COLO668 (cell line): ENCODE measurements around the gene ST8SIA5.
A peak's percentile ranks its signal among the peaks of the same experiment; 100 is the strongest.

Experiments
- DNase-seq: peaks from one replicate; lab custom pipeline; 2025; ENCODE audit not compliant: unreplicated experiment; lab: John Stamatoyannopoulos, UW

Gene ST8SIA5

DNA sequence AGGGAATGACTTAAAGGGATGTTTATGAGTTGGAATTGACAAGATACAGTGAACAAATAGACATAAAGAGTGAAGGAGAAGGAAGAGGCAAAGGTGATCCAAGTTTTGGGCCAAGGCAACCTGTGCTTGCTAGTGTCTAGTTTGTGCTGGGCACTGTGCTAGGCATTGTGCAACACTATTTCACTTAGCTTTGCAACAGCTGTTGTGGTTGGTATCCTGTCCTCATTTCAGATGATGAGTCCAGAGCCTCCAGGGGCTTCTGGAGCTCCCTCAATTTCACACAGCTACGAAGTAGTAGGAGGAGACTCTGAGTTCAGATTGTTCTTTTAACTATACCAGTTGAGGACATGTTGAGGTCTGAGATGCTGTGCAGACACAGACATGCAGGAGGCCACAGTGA, 81.7 kb downstream of the ST8SIA5 start:
- DNase-seq, result no peak

DNA sequence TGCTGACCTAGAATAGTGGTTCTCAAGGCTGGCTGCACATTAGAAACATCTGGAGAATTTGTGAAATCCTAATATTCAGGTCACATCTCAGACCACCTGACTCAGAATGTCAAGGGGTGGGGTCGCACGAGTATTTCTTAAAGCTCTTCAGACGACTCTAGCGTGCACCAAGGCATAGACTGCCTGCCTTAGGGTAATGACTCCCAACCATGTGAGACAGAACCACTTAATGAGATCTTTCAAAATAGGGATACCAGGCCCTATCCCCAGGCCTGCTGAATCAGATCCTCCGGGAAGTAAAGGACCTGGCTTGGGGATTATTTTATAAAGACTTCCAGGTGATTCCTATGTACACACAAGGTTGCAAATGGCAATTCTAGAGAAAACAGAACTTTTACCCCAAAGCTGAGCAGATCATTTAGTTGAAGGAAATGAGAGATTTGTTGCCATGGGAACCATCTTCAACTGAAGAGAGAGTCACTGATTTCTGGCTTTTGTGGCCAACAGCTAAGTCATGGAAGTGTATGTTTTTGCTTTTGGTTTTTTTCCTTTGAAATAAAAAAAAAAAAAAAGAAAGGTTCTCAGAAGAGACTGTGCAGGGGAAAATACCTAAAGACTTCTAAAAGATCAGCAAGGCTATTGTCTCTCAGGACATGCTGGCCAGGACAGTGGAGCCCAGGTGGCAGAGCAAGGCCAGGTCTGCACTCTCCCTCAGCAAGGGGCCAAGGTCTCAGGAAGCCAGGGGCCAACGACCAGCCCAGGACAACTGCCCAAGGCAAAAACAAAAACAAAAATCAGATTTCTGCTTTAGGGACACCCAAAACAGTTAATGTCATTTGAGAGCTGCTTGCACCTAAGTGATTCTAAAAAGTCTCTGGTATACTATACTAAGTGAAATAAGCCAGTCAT, 84.5 kb downstream of the ST8SIA5 start:
- DNase-seq, result no peak

DNA sequence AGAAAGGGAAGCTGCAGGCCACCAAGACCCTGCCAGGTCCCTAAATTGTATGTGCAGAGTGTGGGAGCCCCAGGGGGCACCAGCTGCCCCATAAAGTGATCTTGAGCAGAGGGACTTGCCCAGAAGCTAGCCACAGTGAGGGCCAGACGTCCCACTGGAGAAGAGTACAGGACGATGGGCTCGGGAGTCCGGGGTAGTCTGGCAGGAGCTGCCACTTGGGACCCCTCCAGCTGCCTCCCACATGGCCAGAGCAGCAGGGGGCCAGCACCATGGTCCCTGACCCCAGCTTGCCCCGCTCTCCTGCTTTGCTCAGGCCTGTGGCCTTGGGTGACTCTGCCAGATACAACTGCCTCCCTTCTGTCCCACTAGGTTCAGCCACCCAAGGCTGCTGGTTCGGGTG, 88.2 kb downstream of the ST8SIA5 start:
- no peak for DNase-seq

DNA sequence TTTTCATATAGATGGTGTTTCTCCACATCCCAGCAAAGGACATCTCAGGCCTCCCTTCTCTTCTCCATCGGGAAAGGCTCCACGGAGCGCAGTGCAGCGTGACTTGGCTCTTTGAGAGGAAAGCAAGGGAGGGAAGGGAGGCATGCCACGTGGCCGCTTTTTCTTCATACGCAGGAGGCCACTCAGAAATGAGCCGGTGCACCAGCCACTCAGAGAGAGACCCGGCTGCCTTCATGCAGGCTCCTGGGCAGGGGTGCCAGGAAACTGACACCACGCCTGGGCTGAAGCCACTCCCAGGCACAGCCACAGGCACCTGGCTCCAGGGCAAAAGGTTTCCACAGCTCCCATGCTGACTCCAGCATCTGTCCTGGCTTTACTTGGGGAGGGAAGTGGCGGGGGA, 88.7 kb downstream of the ST8SIA5 start:
- DNase-seq, result no peak

DNA sequence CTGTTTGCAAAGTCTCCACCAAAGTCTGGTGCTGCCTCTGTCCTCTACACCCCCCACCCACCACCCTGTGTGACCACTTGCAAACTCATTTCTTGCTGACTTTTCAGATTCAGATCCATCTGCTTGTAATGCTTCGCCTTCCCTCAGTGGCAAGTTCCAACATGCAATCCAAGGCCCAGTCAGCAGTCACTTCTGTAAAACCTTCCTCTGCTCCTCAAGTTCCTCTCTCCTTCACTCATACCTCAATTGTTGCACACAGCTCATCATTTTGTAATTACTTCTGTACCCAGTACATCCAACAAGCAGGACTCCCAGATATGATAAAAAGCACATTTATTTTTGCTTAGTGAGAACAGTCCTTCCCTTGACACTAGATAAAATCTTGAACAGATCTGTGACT, 93.3 kb downstream of the ST8SIA5 start:
- no peak for DNase-seq

DNA sequence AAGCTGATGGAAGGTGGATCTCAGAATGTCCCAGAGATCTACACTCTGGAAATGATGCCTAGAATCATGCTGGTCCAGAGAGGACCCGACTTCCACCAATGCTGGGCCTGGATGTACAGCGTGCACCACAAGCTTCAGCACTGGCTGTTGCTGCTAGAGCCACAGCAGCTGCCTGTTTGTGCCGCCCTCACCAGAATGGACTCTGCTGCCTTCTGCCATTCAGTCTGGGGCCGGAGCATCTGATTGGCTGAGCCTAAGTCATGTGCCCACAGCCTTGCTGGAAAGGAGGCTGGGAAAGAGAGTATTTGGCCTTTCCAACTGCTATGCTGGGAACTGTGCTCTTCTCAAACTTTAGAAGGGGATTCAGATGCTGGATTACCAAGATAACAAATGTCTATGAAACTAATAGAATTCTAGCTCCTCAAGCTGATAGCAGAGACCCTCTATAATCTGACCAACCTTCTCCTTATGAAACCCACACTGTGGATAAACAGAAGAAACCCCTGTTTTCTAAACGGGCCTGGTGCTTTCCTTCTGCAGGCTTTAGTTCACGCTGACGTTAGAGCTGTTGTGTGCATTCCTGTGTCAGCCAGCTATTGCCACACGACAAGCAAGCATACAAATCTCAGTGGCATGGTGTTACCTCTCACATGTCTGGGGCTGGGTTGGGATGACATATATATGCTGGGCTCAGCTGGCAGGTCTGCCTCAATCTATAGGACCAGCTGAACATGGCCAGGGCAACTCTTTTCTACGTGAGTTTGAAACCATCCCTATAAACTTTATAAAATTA, 95.7 kb downstream of the ST8SIA5 start:
- no peak for DNase-seq

DNA sequence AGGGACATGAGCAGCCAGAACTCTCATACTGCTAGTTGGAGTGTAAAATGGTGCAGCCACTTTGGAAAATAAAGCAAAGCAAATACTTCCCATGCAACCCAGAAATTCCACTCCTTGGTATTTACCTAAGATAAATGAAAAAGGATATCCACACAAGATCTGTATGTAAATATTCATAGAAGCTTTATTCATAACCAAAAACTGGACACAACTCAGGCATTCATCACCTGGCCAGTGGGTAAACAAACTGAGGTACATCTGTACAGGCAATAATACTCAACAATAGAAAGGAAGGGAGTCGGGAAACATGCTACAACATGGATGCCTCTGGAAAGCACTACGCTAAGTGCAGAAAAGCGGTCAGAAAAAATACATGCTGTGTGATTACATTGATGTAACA, 97.4 kb downstream of the ST8SIA5 start:
- no peak for DNase-seq

DNA sequence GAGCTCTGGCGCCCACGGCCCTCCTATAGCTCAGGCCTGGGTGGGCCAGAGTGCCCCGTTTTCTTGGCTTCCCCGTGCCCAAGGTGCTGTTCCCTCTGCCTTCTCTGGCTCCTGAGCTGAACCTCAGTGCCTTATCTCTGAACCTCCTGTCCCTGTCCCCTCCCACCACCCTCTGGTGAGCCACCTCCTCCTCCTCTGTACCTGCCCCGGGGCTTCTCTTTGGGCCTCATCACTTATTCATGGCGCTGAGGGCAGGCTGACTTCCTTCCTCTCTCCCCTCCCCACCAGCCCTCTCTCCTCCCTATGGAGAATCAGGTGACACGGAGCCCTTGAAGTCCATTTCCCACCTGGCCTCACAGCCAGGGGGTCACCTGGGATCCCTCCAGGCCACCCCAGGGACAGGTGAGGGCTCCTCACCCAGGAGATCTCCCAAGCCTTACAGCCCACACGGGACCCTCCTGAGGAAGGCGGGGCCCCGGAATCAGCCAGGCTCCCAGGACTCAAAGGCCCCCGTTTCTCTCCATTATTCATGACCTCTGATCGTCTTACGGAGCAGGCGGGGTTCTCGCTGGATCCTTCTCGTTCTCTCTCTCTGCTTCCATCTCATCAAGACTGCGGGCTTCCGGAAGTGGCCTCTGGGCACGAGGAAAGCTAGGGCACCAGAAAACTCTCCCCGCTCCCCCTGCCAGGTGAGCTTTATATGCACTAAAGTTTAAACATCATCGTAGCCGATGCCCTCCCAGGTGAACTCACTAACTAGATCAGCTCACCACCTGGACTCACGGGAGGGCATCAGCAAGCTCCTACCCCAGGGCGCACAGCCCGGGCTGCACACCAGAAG, 99.5 kb downstream of the ST8SIA5 start, which contains the start of gene LOXHD1:
TSS of gene LOXHD1 (minus strand) at position 106 of the 841 bp plus-strand sequence. CDS start 187 bp downstream, outside the sequence.
- peak; percentile 26 for DNase-seq

DNA sequence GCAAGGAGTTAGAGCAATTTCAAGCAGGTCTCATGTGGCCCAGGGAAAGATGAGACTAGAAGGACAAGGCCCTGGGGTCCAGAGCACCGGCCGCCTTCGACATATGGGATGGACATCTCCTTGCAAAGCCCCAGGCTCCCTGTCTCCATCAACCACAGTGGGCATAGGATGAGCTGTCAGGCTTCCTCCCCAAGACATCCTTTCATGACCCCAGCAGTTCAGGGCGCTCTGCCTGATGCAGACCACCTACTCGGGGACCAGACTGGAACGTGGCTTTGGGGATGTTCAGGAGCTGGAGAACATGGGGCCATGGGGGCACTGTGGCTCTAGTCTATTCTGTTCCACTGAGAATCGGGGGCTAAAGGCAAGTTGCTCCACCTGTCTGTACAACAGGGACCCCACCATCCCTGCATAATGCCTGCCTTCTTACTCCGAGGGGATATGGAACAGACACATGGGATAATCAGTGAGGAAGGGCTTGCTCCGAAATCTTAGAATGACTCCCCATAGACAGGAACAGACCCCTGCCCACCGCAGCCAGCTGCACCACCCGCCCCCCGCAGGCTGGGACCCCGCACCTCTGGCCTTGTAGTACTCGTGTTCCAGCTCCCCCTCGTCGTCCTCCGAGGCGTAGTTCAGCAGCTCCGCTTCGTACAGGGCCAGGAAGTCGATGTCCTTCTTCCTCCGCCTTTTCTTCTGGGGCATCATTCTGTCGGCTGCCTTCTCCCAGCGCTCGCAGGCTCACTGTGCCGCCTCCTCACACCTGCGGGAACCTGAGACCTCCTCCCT, 100.3 kb downstream of the ST8SIA5 start:
- no peak for DNase-seq

DNA sequence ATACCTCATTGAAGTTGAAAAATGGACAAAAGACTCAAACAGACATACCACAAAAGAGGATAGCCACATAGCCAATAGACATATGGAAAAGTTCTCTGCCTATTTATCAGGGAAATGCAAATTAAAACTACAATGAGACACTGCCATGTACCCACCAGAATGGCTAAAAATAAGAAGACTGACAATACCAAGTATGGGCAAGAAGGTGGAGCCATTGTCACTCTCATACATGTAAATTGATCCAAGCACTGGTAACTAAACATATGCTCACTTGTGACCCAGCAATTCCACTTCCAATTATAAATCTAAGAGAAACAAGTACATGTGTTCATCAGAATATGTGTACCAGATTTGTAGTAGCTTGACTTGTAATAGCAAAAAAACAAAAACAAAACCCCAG, 104.5 kb downstream of the ST8SIA5 start:
- no peak for DNase-seq

DNA sequence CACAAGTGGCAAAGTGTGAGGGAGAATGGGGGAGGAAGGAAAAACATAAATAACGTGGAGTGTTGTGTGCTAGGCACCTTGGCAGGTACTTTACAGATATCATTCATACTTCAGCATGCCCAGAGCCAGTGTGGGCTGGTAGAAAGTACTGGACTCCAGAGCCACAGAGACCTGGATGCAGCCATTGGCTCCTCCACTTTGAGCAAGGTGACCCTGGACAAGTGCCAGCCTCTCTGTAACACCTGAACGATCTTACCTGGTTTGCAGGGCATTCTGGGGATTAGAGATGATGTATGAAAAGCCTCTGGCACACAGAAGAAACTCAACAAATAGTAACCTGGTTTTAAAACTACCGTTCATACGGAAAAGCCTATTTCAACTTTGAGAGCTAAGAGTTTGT, 106.2 kb downstream of the ST8SIA5 start:
- no peak for DNase-seq

DNA sequence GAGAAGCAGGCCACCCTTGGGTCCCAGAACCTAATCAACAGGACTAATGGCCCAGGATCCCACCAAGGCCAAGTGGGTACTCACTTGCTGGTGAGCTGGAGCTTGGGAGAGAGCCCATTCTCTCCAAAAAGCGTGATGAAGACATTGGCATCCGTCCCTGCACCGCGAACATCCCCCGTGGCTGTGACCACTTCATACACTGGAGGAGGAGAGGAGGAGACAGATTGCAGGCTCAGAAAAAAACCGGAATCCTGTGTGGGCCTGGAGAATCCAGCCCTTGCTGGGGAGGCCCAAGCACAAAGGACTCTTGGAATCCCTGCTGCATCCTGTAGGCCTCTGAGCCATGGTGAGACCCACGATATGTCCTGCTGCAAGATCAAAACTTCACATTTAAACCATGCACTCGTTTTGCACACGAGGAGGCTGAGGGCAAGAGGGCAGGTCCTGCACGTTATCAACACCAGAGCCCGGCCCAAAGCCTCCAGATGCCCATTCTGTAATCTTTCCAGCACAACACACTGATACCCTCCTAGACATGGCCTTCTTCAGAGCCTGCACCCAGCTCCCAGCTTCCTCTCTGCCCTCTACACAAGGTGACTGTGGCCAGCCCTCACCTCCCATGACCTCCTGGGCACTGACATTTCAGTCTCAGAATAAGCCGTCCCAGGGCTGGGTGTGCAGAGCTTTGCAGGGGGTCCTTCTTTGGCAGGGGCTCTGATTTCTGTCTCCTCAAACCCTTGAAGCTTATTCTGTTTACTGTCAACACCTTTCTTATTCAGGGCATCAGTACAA, 107.6 kb downstream of the ST8SIA5 start:
- DNase-seq, result no peak

DNA sequence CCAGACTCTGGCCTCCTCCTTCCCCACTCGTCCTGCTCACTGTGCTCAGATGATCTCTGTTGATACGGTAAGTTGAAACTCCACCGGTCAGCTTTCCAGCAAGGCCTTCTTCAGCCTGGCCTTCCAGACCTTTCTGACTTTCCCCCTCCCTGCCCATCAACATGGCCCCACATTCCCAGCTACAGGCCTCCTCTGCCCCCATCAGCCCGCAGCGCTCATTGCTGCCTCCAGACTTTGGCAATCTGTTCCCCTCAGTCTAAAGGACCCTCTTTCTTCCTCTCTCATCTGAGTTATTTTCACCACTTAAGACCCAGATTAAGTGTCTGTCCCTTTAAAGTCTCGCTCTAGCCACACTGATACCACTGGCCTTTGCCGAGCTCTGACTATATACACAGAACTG, 110.4 kb downstream of the ST8SIA5 start:
- no peak for DNase-seq

DNA sequence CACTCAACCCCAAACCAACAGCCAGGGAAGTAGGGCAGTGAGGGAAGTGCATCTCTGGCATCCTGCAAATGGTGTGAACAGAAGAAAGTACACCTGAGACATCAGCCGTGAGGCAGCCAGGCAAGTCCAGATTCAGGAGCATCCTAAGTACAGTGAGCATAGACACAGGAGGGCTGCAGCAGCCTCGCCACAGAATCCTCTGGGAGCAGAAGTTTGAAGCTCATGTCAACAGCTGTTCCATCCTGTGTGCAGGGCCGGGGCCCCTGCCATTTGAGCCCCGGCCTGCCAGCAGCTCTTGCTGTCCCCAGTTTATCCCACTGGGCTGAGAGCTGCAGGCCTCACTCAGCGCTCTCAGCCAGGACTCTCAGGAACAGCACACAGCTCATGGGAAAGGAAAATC, 114.3 kb downstream of the ST8SIA5 start:
- DNase-seq, result no peak

DNA sequence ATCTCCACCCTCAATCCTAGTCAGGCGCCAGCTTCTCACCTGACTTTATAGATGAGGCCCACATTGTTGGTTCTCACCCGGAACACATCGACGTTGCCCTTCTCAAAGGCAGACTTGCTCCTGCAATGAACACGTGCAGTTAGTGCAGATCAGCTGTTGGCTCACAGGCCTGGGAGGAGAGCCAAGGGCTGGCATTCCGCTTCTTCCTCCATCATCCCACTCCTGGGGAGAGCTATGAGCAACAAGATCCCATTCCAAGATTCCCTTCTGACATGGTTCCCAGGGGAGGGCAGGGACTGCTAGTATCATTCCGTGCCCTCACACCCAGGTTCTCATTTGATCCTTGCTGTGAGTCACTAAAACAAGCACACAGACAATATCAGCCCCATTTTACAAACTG, 114.9 kb downstream of the ST8SIA5 start:
- no peak for DNase-seq

DNA sequence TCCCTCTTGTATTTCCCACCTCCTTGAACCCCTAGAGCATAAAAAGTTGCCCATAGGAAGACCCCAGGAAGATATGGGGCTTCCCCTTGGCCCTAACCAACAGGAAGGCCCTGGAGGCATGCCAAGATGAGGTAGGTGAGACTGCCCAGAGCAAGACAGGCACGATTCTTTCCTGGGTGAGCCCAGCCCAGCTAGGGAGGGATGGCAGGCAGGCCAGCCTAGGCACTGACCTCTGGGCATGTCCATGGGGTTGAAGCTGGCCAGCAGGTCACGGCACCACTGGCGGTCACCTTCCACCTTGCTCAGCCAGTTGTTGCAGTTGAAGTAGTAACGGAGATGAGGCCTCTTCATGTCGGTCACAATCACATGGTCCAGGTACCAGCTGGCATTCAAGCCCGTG, 117.5 kb downstream of the ST8SIA5 start:
- DNase-seq, result no peak

DNA sequence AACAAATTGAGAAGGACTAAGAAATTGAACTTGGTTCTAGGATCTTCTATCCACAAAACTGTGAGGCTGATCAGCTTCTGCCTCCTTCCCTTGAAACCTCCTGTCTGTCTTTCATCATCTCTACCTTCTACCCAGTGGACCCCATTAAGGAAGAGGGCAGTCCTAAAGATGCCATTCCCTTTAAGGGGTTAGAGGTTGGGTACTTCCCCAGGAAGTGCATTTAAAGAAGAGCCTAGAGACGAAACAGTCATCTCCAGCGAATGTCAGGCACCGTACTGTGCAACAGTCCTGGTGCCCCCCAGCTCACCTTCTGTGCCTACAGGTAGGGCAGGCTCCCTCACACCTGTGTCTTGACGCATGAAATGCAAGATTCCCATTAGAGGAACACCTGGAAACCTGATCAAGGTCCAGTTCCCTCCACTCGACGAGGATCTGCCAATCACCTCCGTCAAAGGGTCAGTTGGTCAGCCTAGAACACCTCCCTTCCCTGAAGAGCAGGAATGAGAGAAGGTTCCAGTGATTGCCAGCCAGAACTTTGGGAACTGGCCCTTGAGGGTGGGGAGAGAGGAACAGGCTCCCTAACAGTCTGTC, 120.7 kb downstream of the ST8SIA5 start:
- DNase-seq, result no peak

DNA sequence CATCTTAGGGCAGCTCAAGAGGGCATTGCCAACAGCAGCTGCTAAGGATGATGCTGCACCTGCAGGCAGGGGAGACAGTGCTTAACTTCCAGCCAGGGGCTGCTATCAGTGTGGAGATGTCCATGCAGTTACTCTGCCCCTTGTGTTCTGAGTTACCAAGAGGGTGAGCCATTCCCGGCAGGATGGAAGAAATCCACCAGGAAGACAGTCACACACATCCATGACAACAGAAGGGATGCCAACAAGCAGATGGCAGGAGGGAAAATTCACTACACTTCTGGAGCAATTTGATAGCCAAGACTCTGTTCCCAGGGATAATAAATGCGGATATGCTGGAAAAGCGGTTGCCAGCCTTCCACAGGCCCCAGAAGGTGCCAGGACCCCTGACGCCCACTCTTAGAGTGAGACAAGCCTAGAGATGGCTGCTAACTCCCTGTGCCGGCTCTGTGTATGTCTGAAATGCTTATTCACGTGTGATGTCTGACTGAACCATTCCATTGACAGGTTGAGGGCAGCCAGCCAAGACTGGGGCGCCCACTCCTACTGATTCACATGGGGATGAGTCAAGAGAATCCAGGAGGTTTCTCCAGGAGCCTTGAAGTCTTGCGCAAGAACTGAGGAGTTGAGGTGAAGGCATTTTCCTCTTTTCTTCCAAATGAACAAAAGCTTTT, 124.3 kb downstream of the ST8SIA5 start:
- no peak for DNase-seq

DNA sequence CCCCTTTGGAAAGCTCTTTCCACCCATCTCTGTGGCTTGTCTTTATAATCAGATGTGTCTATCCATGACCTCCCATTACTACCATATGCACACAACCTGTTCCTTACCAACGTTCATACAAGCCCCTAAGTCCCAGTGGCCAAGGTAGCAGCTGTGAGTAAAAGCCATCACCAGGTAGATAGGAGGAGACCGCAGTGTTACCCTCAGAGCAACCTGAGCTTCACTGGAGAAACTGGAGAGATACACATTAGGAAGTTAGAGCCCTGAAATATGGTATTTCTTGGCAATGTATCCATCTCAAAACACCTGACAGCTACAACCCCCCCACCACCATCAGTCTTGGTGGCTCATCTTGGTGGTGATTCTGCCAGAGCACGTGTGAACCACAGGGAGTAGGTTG, 125.9 kb downstream of the ST8SIA5 start:
- no peak for DNase-seq
